Effector memory CD4-positive, alpha-beta T cell (primary cell): Measurements from ENCODE around the gene BMERB1.
"Not testable (repeated sequence)": the region's sequence is repeated elsewhere in the genome, so short reads cannot be mapped to it uniquely, and the experiment has no call there.

Experiments used
- DNase-seq, 3 donors: peaks; one replicate each; pipeline ENCODE4 v3.0.0-alpha.2; 2020
- H3K27ac ChIP-seq: 2 replicates; pipeline ENCODE4 v1.7.0; 2013; ENCODE audit warnings: mild to moderate bottlenecking, low read length, moderate library complexity; ENCODE audit not compliant: insufficient read depth, poor library complexity, severe bottlenecking
- H3K27me3 ChIP-seq: replicated peaks from 2 replicates; pipeline ENCODE4 v1.7.0; 2013; ENCODE audit warnings: mild to moderate bottlenecking, low read length; ENCODE audit not compliant: insufficient read depth, control insufficient read depth, poor library complexity, severe bottlenecking
- H3K36me3 ChIP-seq: 2 replicates; pipeline ENCODE4 v1.7.0; 2013; ENCODE audit warnings: mild to moderate bottlenecking, low read length, moderate library complexity; ENCODE audit not compliant: control insufficient read depth, insufficient read depth
- H3K4me1 ChIP-seq: 2 replicates; pipeline ENCODE4 v1.7.0; 2013; ENCODE audit warnings: low read length, mild to moderate bottlenecking; ENCODE audit not compliant: control insufficient read depth, insufficient read depth, poor library complexity, severe bottlenecking
- H3K4me3 ChIP-seq: 2 replicates; pipeline ENCODE4 v1.7.0; 2013; ENCODE audit warnings: low read length, low read depth, mild to moderate bottlenecking; ENCODE audit not compliant: insufficient read depth, poor library complexity, severe bottlenecking
- H3K9me3 ChIP-seq: 2 replicates; pipeline ENCODE4 v1.7.0; 2013; ENCODE audit warnings: mild to moderate bottlenecking, low read length, moderate library complexity; ENCODE audit not compliant: control insufficient read depth

Gene BMERB1

GRCh38 chr16:15457400-15457799 is 23.0 kb downstream of the BMERB1 start:
- DNase-seq, result no peak
- no peaks in the 10 kb centered on the region for H3K9me3 ChIP-seq

GRCh38 chr16:15457958-15458357 is 23.6 kb downstream of the BMERB1 start:
- no peak overlapping the region for H3K4me3 ChIP-seq
- H3K27ac ChIP-seq, result no peak overlapping the region
- H3K27me3 ChIP-seq, result no peaks in the 10 kb centered on the region
- no peaks in the 10 kb centered on the region for H3K4me1 ChIP-seq
- no peak for DNase-seq
- H3K9me3 ChIP-seq, result no peaks in the 10 kb centered on the region
- no peaks in the 10 kb centered on the region for H3K36me3 ChIP-seq

More at GRCh38 chr16:15457400-15457799, 23.0 kb downstream of the BMERB1 start:
- Histone ChIP-seq H3K27ac (no peak overlapping the region), H3K36me3 (no peaks in the 10 kb centered on the region), H3K4me3 (no peak overlapping the region), H3K4me1 (no peaks in the 10 kb centered on the region), H3K27me3 (no peaks in the 10 kb centered on the region)

- H3K27me3 ChIP-seq, result no peaks in the 10 kb centered on the region
- no peak overlapping the region for H3K27ac ChIP-seq
- H3K4me1 ChIP-seq, result no peaks in the 10 kb centered on the region
- no peaks in the 10 kb centered on the region for H3K36me3 ChIP-seq
- no peak overlapping the region for H3K4me3 ChIP-seq
- H3K9me3 ChIP-seq, result no peaks in the 10 kb centered on the region
- no peak for DNase-seq
These were observed 25.4 kb downstream of the BMERB1 start for GRCh38 chr16:15459791-15460190.

- Histone ChIP-seq H3K27ac (no peak overlapping the region), H3K27me3 (no peaks in the 10 kb centered on the region), H3K4me3 (no peak overlapping the region), H3K9me3 (no peaks in the 10 kb centered on the region), H3K4me1 (no peaks in the 10 kb centered on the region), H3K36me3 (no peaks in the 10 kb centered on the region)
- no peak for DNase-seq
These were observed 26.2 kb downstream of the BMERB1 start for GRCh38 chr16:15460601-15461000.

- H3K4me3 ChIP-seq, result no peak overlapping the region
- H3K9me3 ChIP-seq, result no peaks in the 10 kb centered on the region
- H3K36me3 ChIP-seq, result no peaks in the 10 kb centered on the region
These were observed 27.0 kb downstream of the BMERB1 start for GRCh38 chr16:15461376-15461775.

GRCh38 chr16:15464401-15465186 is 30.2 kb downstream of the BMERB1 start:
- Histone ChIP-seq H3K4me1 (no peaks in the 10 kb centered on the region), H3K36me3 (no peaks in the 10 kb centered on the region), H3K9me3 (no peaks in the 10 kb centered on the region), H3K4me3 (no peak overlapping the region), H3K27me3 (no peaks in the 10 kb centered on the region), H3K27ac (no peak overlapping the region)
- no peak for DNase-seq

More at GRCh38 chr16:15461376-15461775, 27.0 kb downstream of the BMERB1 start:
- Histone ChIP-seq H3K27ac (no peak overlapping the region), H3K4me1 (no peaks in the 10 kb centered on the region), H3K27me3 (no peaks in the 10 kb centered on the region)
- no peak for DNase-seq

- Histone ChIP-seq H3K9me3 (no peaks in the 10 kb centered on the region), H3K27ac (no peak overlapping the region), H3K4me3 (no peak overlapping the region), H3K36me3 (no peaks in the 10 kb centered on the region), H3K27me3 (no peaks in the 10 kb centered on the region), H3K4me1 (no peaks in the 10 kb centered on the region)
- no peak for DNase-seq
These were observed 31.7 kb downstream of the BMERB1 start for GRCh38 chr16:15466131-15466530.

GRCh38 chr16:15466886-15467781 is 32.7 kb downstream of the BMERB1 start:
- Histone ChIP-seq H3K27me3 (no peaks in the 10 kb centered on the region), H3K9me3 (no peaks in the 10 kb centered on the region), H3K36me3 (no peaks in the 10 kb centered on the region), H3K4me1 (no peaks in the 10 kb centered on the region), H3K4me3 (no peak overlapping the region), H3K27ac (no peak overlapping the region)
- no peak for DNase-seq

GRCh38 chr16:15476971-15477370 is 42.6 kb downstream of the BMERB1 start:
- not testable (repeated sequence) for H3K27ac ChIP-seq, H3K4me3 ChIP-seq, H3K27me3 ChIP-seq, H3K9me3 ChIP-seq, H3K36me3 ChIP-seq, H3K4me1 ChIP-seq, DNase-seq

- no peaks in the 10 kb centered on the region for H3K4me1 ChIP-seq
- no peak overlapping the region for H3K27ac ChIP-seq
- no peak overlapping the region for H3K4me3 ChIP-seq
- no peaks in the 10 kb centered on the region for H3K9me3 ChIP-seq
- H3K27me3 ChIP-seq, result no peaks in the 10 kb centered on the region
- H3K36me3 ChIP-seq, result no peaks in the 10 kb centered on the region
- DNase-seq, result no peak
These were observed 43.4 kb downstream of the BMERB1 start for GRCh38 chr16:15477802-15478201.
